HAP-1 (cell line): ENCODE results near the gene ZSWIM5.
"Not testable (repeated sequence)": the region's sequence is repeated elsewhere in the genome, so short reads cannot be mapped to it uniquely, and the experiment has no call there.

Experiments
- DNase-seq, 2 experiments: peaks; one replicate each; pipeline ENCODE4 v3.0.0-alpha.2; 2016 to 2020; ENCODE audit warnings: low spot score in 2 of 2
- H3K27me3 ChIP-seq: fragments of 250-450 bp; sonication (Bioruptor Pico); 2 replicates; pipeline ENCODE4 v1.5.1; 2020; ENCODE audit warnings: low read depth, mild to moderate bottlenecking, moderate library complexity
- H3K36me3 ChIP-seq: fragments of 250-450 bp; sonication (Bioruptor Pico); replicated peaks from 2 replicates; pipeline ENCODE4 v1.5.1; 2020; ENCODE audit warnings: mild to moderate bottlenecking
- H3K4me1 ChIP-seq: fragments of 250-450 bp; sonication (Bioruptor Pico); 2 replicates; pipeline ENCODE4 v1.5.1; 2020; ENCODE audit warnings: mild to moderate bottlenecking
- H3K4me3 ChIP-seq: fragments of 250-450 bp; sonication (Bioruptor Pico); 2 replicates; pipeline ENCODE4 v1.5.1; 2020; ENCODE audit warnings: mild to moderate bottlenecking, moderate library complexity
- H3K9me3 ChIP-seq: fragments of 250-450 bp; sonication (Bioruptor Pico); 2 replicates; pipeline ENCODE4 v1.5.1; 2020; ENCODE audit warnings: mild to moderate bottlenecking, moderate library complexity
- in situ Hi-C: fragments of 300-500 bp; cut with MboI; formaldehyde crosslinking; loops from 3 replicates; pipeline ENCODE4 v1.14.3; 2020; ENCODE audit warnings: low sequenced_read_pairs, inconsistent platforms, mixed read lengths

Gene ZSWIM5

GRCh38 chr1:45001576-45001975, 204.8 kb downstream of the ZSWIM5 start:
- in situ Hi-C loops, H3K27me3 ChIP-seq: not testable (repeated sequence)
- peaks cover 29% of the 10 kb centered on the region for H3K36me3 ChIP-seq

GRCh38 chr1:45001011-45001481, 205.4 kb downstream of the ZSWIM5 start:
- peaks cover 4% of the 10 kb centered on the region; the same call in 1 of the 2 replicates for H3K4me1 ChIP-seq
- in situ Hi-C loops, result no loop called here

More at GRCh38 chr1:45001576-45001975, 204.8 kb downstream of the ZSWIM5 start:
- not testable (repeated sequence) for DNase-seq, H3K4me3 ChIP-seq, H3K4me1 ChIP-seq, H3K9me3 ChIP-seq

GRCh38 chr1:44999232-44999631, 207.2 kb downstream of the ZSWIM5 start:
- in situ Hi-C loops, result no loop called here

More at GRCh38 chr1:45001011-45001481, 205.4 kb downstream of the ZSWIM5 start:
- Histone ChIP-seq H3K4me3 (no peak overlapping the region), H3K27me3 (no peaks in the 10 kb centered on the region), H3K9me3 (no peaks in the 10 kb centered on the region), H3K36me3 (peaks cover 29% of the 10 kb centered on the region)
- no peak for DNase-seq

GRCh38 chr1:44995467-44996238, 210.8 kb downstream of the ZSWIM5 start:
- DNase-seq, result no peak
- H3K4me1 ChIP-seq, result peaks cover 3% of the 10 kb centered on the region; the same call in 1 of the 2 replicates
- in situ Hi-C loops, result no loop called here
- H3K4me3 ChIP-seq, result no peak overlapping the region
- H3K36me3 ChIP-seq, result no peaks in the 10 kb centered on the region
- H3K9me3 ChIP-seq, result no peaks in the 10 kb centered on the region
- no peaks in the 10 kb centered on the region for H3K27me3 ChIP-seq

More at GRCh38 chr1:44999232-44999631, 207.2 kb downstream of the ZSWIM5 start:
- no peak overlapping the region for H3K4me3 ChIP-seq
- H3K9me3 ChIP-seq, result no peaks in the 10 kb centered on the region
- no peak for DNase-seq
- peaks cover 14% of the 10 kb centered on the region for H3K36me3 ChIP-seq
- H3K4me1 ChIP-seq, result peaks cover 4% of the 10 kb centered on the region; the same call in 1 of the 2 replicates
- H3K27me3 ChIP-seq, result no peaks in the 10 kb centered on the region

GRCh38 chr1:44994309-44994898, 212.0 kb downstream of the ZSWIM5 start:
- H3K9me3 ChIP-seq, result no peaks in the 10 kb centered on the region
- in situ Hi-C loops, result no loop called here
- no peak for DNase-seq

GRCh38 chr1:44988531-44989156, 217.8 kb downstream of the ZSWIM5 start:
- H3K4me1 ChIP-seq, result peaks cover 10% of the 10 kb centered on the region
- H3K9me3 ChIP-seq, result no peaks in the 10 kb centered on the region
- DNase-seq, result no peak
- no peaks in the 10 kb centered on the region for H3K27me3 ChIP-seq
- H3K4me3 ChIP-seq, result no peak overlapping the region
- no peaks in the 10 kb centered on the region for H3K36me3 ChIP-seq
- in situ Hi-C loops, result no loop called here

More at GRCh38 chr1:44994309-44994898, 212.0 kb downstream of the ZSWIM5 start:
- Histone ChIP-seq H3K4me3 (no peak overlapping the region), H3K4me1 (no peaks in the 10 kb centered on the region), H3K36me3 (no peaks in the 10 kb centered on the region), H3K27me3 (no peaks in the 10 kb centered on the region)

- H3K36me3 ChIP-seq, result peaks cover 8% of the 10 kb centered on the region
- H3K9me3 ChIP-seq, result no peaks in the 10 kb centered on the region
- no peaks in the 10 kb centered on the region for H3K27me3 ChIP-seq
- in situ Hi-C loops, result no loop called here
- peaks cover 10% of the 10 kb centered on the region for H3K4me1 ChIP-seq
- DNase-seq, result peak in 1 of 2 experiments; percentile 23
- H3K4me3 ChIP-seq, result peak overlapping the region; percentile 73
Measured at GRCh38 chr1:44985747-44986359, 220.6 kb downstream of the ZSWIM5 start.

- H3K27me3 ChIP-seq, H3K4me1 ChIP-seq, H3K9me3 ChIP-seq, DNase-seq, in situ Hi-C loops, H3K4me3 ChIP-seq: not testable (repeated sequence)
- peaks cover 72% of the 10 kb centered on the region for H3K36me3 ChIP-seq
Measured at GRCh38 chr1:44977372-44977771, 229.0 kb downstream of the ZSWIM5 start.

GRCh38 chr1:44976252-44976651, 230.2 kb downstream of the ZSWIM5 start:
- H3K4me1 ChIP-seq, result no peaks in the 10 kb centered on the region
- peaks cover 71% of the 10 kb centered on the region for H3K36me3 ChIP-seq
- DNase-seq, result no peak
- no peaks in the 10 kb centered on the region for H3K27me3 ChIP-seq
- no peaks in the 10 kb centered on the region for H3K9me3 ChIP-seq
- no peak overlapping the region for H3K4me3 ChIP-seq
- in situ Hi-C loops, result no loop called here

GRCh38 chr1:44973645-44974044, 232.8 kb downstream of the ZSWIM5 start:
- H3K36me3 ChIP-seq, result peaks cover 48% of the 10 kb centered on the region

GRCh38 chr1:44970317-44970716, 236.1 kb downstream of the ZSWIM5 start:
- Histone ChIP-seq H3K9me3 (no peaks in the 10 kb centered on the region), H3K27me3 (no peaks in the 10 kb centered on the region), H3K4me3 (no peak overlapping the region), H3K36me3 (peaks cover 17% of the 10 kb centered on the region), H3K4me1 (peaks cover 7% of the 10 kb centered on the region; the same call in 1 of the 2 replicates)
- no peak for DNase-seq
- in situ Hi-C loops, result no loop called here

More at GRCh38 chr1:44973645-44974044, 232.8 kb downstream of the ZSWIM5 start:
- Histone ChIP-seq H3K4me1 (peaks cover 7% of the 10 kb centered on the region; the same call in 1 of the 2 replicates), H3K9me3 (no peaks in the 10 kb centered on the region), H3K4me3 (no peak overlapping the region), H3K27me3 (no peaks in the 10 kb centered on the region)
- no peak for DNase-seq
- in situ Hi-C loops, result no loop called here
